OCI-LY1 (cell line): ENCODE measurements around the gene STARD4.

Source experiments
- CTCF ChIP-seq: fragments of 200-600 bp; sonication (generic), shearing (Covaris generic); IDR thresholded peaks from 2 replicates; pipeline ENCODE4 v1.5.1; 2017; ENCODE audit warnings: mild to moderate bottlenecking, antibody characterized with exemption, low read length, moderate library complexity, mixed read lengths
- EZH2 ChIP-seq: fragments of 200-600 bp; sonication (generic), shearing (Covaris generic); IDR thresholded peaks from 2 replicates; pipeline ENCODE4 v1.8.0; 2017; ENCODE audit warnings: borderline replicate concordance, mixed run types, mild to moderate bottlenecking, antibody characterized with exemption, low read length, moderate library complexity, mixed read lengths

- no peak for TF ChIP-seq CTCF
- no peak for TF ChIP-seq EZH2
Measured at GRCh38 chr5:111553868-111554267, 41.5 kb upstream of the STARD4 start.
